Measurements from ENCODE around the gene P2RY12.

Gene P2RY12

DNA sequence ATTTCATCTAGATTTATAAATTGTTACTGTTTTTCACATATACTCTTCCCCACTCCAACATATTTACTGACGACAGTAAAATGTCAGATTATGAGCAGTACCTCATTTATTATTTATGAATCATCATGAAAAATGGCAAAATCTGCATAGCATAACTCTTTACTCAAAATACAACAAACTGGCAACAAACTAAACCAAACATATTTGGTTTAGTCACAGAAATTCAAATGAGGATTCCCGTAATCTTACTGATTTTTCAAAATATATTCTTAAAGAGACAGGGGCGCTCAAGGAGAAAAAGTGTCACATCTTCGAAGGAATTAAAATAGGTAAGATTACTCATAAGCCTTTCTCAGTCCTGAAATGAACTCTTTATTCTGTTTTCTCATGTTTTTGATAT lies 64.9 kb downstream of the P2RY12 start:
- TF ChIP-seq ZFX (IDR thresholded peaks at IDR 0.05; ENCODE audit: borderline replicate concordance) = no peak
- TF ChIP-seq, protein P1, sequence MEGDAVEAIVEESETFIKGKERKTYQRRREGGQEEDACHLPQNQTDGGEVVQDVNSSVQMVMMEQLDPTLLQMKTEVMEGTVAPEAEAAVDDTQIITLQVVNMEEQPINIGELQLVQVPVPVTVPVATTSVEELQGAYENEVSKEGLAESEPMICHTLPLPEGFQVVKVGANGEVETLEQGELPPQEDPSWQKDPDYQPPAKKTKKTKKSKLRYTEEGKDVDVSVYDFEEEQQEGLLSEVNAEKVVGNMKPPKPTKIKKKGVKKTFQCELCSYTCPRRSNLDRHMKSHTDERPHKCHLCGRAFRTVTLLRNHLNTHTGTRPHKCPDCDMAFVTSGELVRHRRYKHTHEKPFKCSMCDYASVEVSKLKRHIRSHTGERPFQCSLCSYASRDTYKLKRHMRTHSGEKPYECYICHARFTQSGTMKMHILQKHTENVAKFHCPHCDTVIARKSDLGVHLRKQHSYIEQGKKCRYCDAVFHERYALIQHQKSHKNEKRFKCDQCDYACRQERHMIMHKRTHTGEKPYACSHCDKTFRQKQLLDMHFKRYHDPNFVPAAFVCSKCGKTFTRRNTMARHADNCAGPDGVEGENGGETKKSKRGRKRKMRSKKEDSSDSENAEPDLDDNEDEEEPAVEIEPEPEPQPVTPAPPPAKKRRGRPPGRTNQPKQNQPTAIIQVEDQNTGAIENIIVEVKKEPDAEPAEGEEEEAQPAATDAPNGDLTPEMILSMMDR (IDR thresholded peaks at IDR 0.05) = no peak
- H3K27ac ChIP-seq = no peak overlapping the region

DNA sequence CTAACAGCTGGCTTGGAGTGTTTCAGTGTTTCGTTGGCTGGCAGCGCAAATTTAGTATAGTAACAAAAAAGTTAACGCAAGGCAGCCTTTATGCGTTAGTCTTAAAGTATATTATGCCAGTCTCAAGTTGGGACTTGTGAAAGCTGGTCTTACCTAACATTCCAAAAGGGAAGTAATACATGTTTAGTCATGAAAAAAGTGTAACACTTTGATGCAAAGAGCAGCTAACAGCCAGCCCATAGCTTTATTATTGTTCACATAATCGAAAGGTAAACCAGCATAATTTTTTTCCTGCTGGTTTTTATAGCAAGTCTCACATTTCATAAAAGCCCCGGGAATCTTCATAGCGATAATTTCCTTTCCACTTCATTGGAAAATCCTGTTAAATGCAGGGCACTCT lies 65.6 kb downstream of the P2RY12 start:
- H3K27ac ChIP-seq = no peak overlapping the region
- TF ChIP-seq ZFX (IDR thresholded peaks at IDR 0.05; ENCODE audit: borderline replicate concordance) = no peak
- TF ChIP-seq, protein P1 (IDR thresholded peaks at IDR 0.05) = no peak

DNA sequence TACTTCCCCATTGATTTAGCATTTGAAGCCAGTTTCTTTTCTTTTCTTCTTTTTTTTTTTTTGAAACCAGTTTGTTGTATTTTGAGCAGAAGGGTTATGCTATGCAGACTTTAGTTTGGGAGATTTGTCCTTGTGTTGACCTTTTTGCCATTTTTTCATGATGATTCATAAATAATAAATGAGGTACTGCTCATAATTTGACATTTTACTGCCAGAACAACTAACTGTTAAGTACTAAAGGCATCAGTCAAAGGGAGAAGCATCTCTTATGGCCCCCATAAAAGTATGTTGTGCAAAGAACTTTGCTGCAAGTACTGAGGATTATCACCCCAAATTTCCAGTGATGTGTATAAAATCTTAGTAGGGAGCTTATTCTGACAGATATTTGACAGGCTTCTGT lies 66.2 kb downstream of the P2RY12 start:
- TF ChIP-seq, protein P1 (IDR thresholded peaks at IDR 0.05) = no peak
- TF ChIP-seq ZFX (IDR thresholded peaks at IDR 0.05; ENCODE audit: borderline replicate concordance) = no peak

DNA sequence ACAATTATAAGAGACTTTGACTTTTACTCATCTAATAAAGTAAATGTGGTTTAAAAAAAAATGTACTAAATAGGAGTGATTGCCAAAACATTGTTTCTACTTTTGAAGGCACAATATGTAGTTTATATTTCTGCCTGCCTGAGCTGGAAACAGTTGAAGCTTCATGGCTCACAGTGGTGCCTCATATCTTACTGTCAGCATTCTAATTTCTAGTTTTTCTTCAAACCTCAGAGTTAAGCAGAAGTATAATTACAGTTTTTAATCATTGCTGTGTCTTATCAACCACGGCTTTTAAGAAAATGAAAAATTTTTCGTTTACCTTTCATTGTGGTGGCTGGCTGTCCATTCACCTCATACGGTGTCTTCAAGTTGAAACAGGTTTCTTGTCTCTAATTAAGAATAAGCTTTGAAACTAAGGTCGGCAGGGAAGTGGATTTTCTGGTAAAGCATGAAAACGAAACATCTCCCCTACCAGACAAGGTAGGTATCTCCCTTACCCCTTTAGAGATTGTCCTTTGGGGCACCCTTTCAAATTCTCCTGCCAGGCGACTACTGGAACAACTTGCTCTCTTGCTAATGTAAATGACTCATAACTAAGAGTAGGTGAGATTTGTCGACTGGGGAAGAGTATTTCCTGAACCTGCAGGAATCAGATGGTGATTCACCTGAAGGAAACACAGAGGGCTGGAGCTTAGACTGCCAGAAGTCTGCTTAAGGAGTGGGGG lies 68.1 kb downstream of the P2RY12 start, which contains the start of gene GPR87:
Gene GPR87, minus strand, starts transcription at position 554 of the 725 bp plus-strand sequence. CDS start 16,720 bp downstream, outside the sequence.
- no peak within 1 kb of the TSS for H3K27ac ChIP-seq
- no peak for TF ChIP-seq ZFX (IDR thresholded peaks at IDR 0.05; ENCODE audit: borderline replicate concordance)
- TF ChIP-seq, protein P1 (IDR thresholded peaks at IDR 0.05) = no peak

More for the DNA sequence above, 66.2 kb downstream of the P2RY12 start:
- H3K27ac ChIP-seq = no peak overlapping the region

DNA sequence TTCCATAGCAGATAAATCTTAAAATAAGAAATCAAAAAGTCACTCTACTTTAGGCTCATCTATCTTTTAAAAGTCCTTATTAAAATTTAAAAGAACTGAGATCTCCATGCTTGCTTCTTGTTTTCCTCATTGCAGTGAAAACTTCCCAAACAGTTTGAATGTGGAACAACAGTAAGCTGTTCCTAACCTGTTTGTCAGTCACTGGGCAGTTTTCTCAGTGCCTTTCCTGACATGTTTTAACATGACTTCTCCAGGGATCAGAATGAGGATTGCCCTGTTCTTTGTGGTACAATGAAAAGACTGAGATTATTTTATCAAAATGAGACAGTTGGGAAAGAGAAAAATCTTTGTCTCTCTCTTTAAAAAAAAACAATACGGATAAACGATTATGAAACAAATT lies 68.7 kb downstream of the P2RY12 start:
- no peak overlapping the region for H3K27ac ChIP-seq
- no peak for TF ChIP-seq ZFX (IDR thresholded peaks at IDR 0.05; ENCODE audit: borderline replicate concordance)
- TF ChIP-seq, protein P1 (IDR thresholded peaks at IDR 0.05) = no peak

DNA sequence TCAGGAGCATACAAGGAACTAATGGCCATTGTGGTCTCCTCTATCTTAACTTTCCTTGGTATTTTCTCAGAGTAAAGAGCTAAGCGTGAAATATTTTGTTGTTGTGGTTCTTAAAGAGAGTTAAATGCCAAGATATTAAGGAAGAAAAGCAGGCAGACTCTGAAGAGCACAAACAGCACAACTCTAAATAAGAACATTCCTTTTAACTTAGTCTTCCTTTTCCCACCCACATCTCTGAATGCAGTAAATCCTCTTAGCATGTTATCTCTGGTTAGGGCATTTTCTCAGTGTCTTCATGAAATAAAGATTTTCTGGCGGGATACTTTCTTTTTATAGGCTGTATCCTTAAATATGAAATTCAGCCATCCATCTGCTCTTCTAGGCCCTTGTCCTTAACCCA lies 69.4 kb downstream of the P2RY12 start:
- TF ChIP-seq, protein P1 (IDR thresholded peaks at IDR 0.05) = no peak
- TF ChIP-seq ZFX (IDR thresholded peaks at IDR 0.05; ENCODE audit: borderline replicate concordance) = no peak

DNA sequence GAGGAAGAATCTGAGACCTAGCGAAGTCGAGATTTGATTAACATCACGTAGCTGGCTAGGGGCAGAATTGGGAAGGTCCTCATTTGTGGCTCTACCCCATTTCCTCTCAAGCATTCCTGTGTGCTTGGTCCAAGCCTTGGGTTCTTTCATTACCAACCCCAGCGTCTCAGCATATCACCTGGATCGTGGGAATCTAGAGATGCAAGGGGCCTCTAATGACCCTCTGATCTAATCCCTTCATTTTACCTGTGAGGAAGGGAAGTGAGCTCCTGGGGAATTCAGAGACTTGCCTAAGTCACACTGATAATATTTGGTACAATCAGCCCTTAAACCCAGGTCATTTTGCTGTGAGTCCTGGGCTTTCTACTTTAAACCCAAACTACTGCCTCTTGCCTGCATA lies 70.0 kb downstream of the P2RY12 start:
- H3K27ac ChIP-seq = no peak overlapping the region
- no peak for TF ChIP-seq ZFX (IDR thresholded peaks at IDR 0.05; ENCODE audit: borderline replicate concordance)
- TF ChIP-seq, protein P1 (IDR thresholded peaks at IDR 0.05) = no peak

More for the DNA sequence above, 69.4 kb downstream of the P2RY12 start:
- no peak overlapping the region for H3K27ac ChIP-seq
